GM23248 (cell line): ENCODE data around the gene OR4K1. TPM values are rescaled to one million over a fixed set of nuclear protein-coding genes. Genes with fewer than 3 reads are reported as not detected.
"Not testable (repeated sequence)": the region's sequence is repeated elsewhere in the genome, so short reads cannot be mapped to it uniquely, and the experiment has no call there.

ENCODE experiments used
- DNase-seq: peaks from one replicate; pipeline ENCODE4 v3.0.0-alpha.2; 2015
- H2AFZ ChIP-seq: fragments of 200-600 bp; sonication (generic); 2 replicates; pipeline ENCODE4 v1.6.1; 2016; ENCODE audit warnings: antibody characterized with exemption
- H3F3A ChIP-seq: fragments of 200-600 bp; sonication (generic); 2 replicates; pipeline ENCODE4 v1.6.1; 2016; ENCODE audit warnings: mild to moderate bottlenecking, antibody characterized with exemption, mixed run types; ENCODE audit not compliant: insufficient read depth
- H3K27ac ChIP-seq: fragments of 200-600 bp; sonication (generic); 2 replicates; pipeline ENCODE4 v1.5.1; 2016; ENCODE audit warnings: mild to moderate bottlenecking
- H3K27me3 ChIP-seq: fragments of 200-600 bp; sonication (generic); replicated peaks from 2 replicates; pipeline ENCODE4 v1.6.1; 2016; ENCODE audit warnings: mild to moderate bottlenecking; ENCODE audit not compliant: insufficient read depth
- H3K36me3 ChIP-seq: fragments of 200-600 bp; sonication (generic); 2 replicates; pipeline ENCODE4 v1.6.1; 2016; ENCODE audit warnings: low read depth, mild to moderate bottlenecking
- H3K4me1 ChIP-seq: fragments of 200-600 bp; sonication (generic); 2 replicates; pipeline ENCODE4 v1.6.1; 2016; ENCODE audit warnings: mild to moderate bottlenecking; ENCODE audit not compliant: insufficient read depth
- H3K4me2 ChIP-seq: fragments of 200-600 bp; sonication (generic); one replicate; pipeline ENCODE4 v1.6.1; 2016; ENCODE audit warnings: mild to moderate bottlenecking; ENCODE audit not compliant: unreplicated experiment
- H3K4me3 ChIP-seq: fragments of 200-600 bp; sonication (generic); 2 replicates; pipeline ENCODE4 v1.5.1; 2016; ENCODE audit warnings: mild to moderate bottlenecking
- H3K79me2 ChIP-seq: fragments of 200-600 bp; sonication (generic); 2 replicates; pipeline ENCODE4 v1.6.1; 2016; ENCODE audit warnings: mild to moderate bottlenecking; ENCODE audit not compliant: insufficient read depth
- H3K9ac ChIP-seq: fragments of 200-600 bp; sonication (generic); 2 replicates; pipeline ENCODE4 v1.6.1; 2016; ENCODE audit warnings: mild to moderate bottlenecking
- H3K9me2 ChIP-seq: fragments of 200-600 bp; sonication (generic); 2 replicates; pipeline ENCODE4 v1.6.1; 2016; ENCODE audit warnings: mixed run types, mild to moderate bottlenecking, moderate library complexity; ENCODE audit not compliant: insufficient read depth
- H3K9me3 ChIP-seq: fragments of 200-600 bp; sonication (generic); one replicate; pipeline ENCODE4 v1.6.1; 2017; ENCODE audit warnings: low read depth
- H4K20me1 ChIP-seq: fragments of 200-600 bp; sonication (generic); 2 replicates; pipeline ENCODE4 v1.6.0; 2016; ENCODE audit not compliant: insufficient read depth
- EZH2 ChIP-seq: fragments of 200-600 bp; sonication (generic); IDR thresholded peaks from 2 replicates; pipeline ENCODE4 v1.6.1; 2018; ENCODE audit warnings: antibody characterized with exemption, mild to moderate bottlenecking; ENCODE audit not compliant: insufficient read depth, poor library complexity, severe bottlenecking
- EZH2phosphoT487 ChIP-seq: fragments of 200-600 bp; sonication (generic); IDR thresholded peaks from 2 replicates; pipeline ENCODE4 v1.6.1; 2018; ENCODE audit warnings: antibody characterized with exemption, moderate library complexity, mild to moderate bottlenecking, low read depth; ENCODE audit not compliant: insufficient read depth
- WGBS, 2 experiments: methylation state at CpG; one replicate each; pipeline ENCODE4 v1.1.6; 2015 to 2017; ENCODE audit warnings: low lambda C conversion rate in 2 of 2, low coverage in 1 of 2; ENCODE audit errors: missing lambda C conversion rate in 2 of 2; 5-methylcytosine and 5-hydroxymethylcytosine counted together
- in situ Hi-C: fragments of 300-500 bp; cut with MboI; formaldehyde crosslinking; loops from 2 replicates; pipeline ENCODE4 v1.15.0; 2020
- polyA plus RNA-seq: library from polyadenylated mRNA; unstranded; fragments of >200 nt; fragmentation: Nextera tagmentation; extraction: Ambion mirVana; gene quantifications from 2 replicates; pipeline ENCODE4 v1.2.1, GENCODE V29; 2016
- total RNA-seq: library from RNA; depleted of rRNA; stranded (reverse); fragments of >200 nt; shearing (Covaris generic); gene quantifications from 2 replicates; pipeline ENCODE4 v1.2.3, GENCODE V29; 2014

OR4K1 gene
- total and polyA plus RNA-seq, 2 experiments from 2014 or later = not detected

DNA sequence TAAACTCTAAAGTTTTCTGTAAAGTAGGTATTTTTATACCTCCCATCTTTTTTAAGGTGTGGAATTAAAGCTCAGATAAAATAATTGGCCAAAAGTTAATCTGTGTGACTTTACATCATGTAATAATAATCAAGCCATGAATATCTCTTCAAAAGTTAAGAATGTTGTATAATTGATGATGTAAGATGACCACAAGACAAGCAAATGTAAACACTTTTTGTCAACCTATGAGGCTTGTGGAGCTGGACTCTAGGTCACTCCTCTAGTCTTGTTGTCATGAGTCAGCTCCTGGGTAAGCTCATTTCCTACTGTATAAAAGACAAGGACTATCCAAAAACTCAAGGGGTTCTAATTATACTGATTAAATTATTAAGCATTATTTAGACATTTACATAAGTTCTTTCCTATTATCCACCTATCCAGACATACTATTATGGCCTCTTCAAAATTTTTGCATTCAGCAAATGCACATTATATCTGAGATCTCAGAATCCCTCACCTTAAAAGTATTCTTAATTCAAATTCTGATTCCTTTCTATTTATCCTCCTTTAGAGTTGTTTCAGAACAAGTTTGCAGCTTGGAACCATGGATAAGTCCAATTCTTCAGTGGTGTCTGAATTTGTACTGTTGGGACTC lies 10.6 kb upstream of the OR4K1 start, which contains the start of gene OR4K5:
Gene OR4K5, plus strand, starts transcription at position 587 of the 637 bp plus-strand sequence. Its CDS starts 0 bp downstream, at position 587.
- Histone ChIP-seq H3K27me3 (no peaks in the 10 kb centered on the region), H3K79me2 (no peaks in the 10 kb centered on the region), H2AFZ (no peak within 1 kb of the TSS), H3F3A (no peaks in the 10 kb centered on the region), H3K4me1 (no peaks in the 10 kb centered on the region), H3K9ac (no peak within 1 kb of the TSS), H3K9me2 (no peaks in the 10 kb centered on the region), H3K4me3 (no peak within 1 kb of the TSS), H3K4me2 (no peak within 1 kb of the TSS), H3K27ac (no peak within 1 kb of the TSS), H4K20me1 (no peaks in the 10 kb centered on the region), H3K36me3 (no peaks in the 10 kb centered on the region), H3K9me3 (no peaks in the 10 kb centered on the region)
- in situ Hi-C loops = no loop called here
- DNase-seq = no peak
- TF ChIP-seq EZH2 (no peak), EZH2phosphoT487 (no peak)

DNA sequence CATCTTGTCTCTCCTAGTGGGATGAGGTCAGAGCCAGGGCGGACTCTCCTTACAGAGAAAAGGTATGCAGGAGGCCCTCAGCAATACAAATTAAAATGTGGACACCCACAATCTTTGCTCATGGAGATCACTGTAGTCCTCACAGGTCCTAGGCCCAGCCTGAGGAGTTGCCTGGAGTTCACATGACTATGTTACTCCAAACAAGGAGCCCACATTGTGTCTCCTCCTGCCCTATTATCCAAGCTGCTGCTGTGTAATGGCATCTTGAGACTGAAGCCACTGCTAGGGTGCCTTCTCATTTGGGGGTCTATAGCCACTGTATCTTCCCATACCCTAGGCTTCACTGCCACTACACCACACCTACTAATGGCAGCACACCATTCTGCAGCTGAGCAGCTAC lies 11.0 kb downstream of the OR4K1 start:
- in situ Hi-C loops = no loop called here
- Histone ChIP-seq H3K4me3 (no peak overlapping the region), H3K9me3 (no peaks in the 10 kb centered on the region), H3K9me2 (no peaks in the 10 kb centered on the region), H4K20me1 (no peaks in the 10 kb centered on the region), H3K36me3 (no peaks in the 10 kb centered on the region), H3K4me1 (no peaks in the 10 kb centered on the region), H3K27me3 (no peaks in the 10 kb centered on the region), H3K4me2 (no peak overlapping the region), H3K79me2 (no peaks in the 10 kb centered on the region), H3K27ac (no peak overlapping the region), H3F3A (no peaks in the 10 kb centered on the region), H2AFZ (no peak overlapping the region), H3K9ac (no peak overlapping the region)
- WGBS, 2 experiments = 10% methylated on average over 1 of the region's 1 CpG
- no peak for DNase-seq
- TF ChIP-seq EZH2 = no peak
- TF ChIP-seq EZH2phosphoT487 = no peak

DNA sequence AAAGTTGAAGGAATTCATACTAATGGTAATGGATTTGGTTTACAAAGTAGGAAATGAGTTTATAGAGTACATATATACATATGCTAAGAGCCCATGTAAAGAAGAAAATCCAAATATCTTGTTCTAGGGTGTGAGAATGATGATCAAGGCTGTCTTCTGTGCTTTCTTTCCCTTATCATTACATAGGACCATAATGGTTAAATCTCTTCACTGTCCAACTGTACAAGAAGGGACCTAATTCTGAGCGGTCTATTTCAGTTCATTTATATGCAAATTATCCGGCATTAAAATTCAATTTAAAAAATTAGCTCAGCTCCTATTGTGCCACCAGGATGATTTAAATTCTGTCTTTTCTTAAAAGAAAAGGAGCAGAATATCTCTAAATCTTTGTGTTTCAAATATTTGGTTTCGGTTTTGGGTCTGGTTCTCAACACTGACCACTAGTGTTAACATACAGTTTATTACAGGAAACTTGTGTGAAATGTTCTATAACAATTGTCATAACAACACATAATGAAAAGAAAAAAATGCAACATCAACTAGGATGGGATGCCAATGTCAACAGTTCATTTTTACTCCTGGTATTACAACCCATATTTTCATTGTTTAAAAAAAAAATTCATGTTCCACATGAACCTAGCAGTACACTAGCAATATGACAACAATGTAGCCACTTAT lies 16.8 kb downstream of the OR4K1 start:
- Histone ChIP-seq H3K36me3 (no peaks in the 10 kb centered on the region), H3K9me3 (no peaks in the 10 kb centered on the region), H4K20me1 (no peaks in the 10 kb centered on the region), H3K79me2 (no peaks in the 10 kb centered on the region), H3K4me3 (no peak overlapping the region; the same call in 1 of the 2 replicates), H3K27me3 (no peaks in the 10 kb centered on the region), H3K9me2 (no peaks in the 10 kb centered on the region), H3F3A (no peaks in the 10 kb centered on the region), H3K4me2 (no peak overlapping the region), H3K9ac (no peak overlapping the region), H3K4me1 (no peaks in the 10 kb centered on the region), H3K27ac (no peak overlapping the region), H2AFZ (0 out of 2 replicates have a peak overlapping the region, but pooled peaks have one; percentile 3)
- in situ Hi-C loops = no loop called here
- peak; percentile 12 for DNase-seq
- 35 to 38% methylated on average over 3 of the region's 3 CpGs for WGBS, 2 experiments
- no peak for TF ChIP-seq EZH2
- no peak for TF ChIP-seq EZH2phosphoT487

DNA sequence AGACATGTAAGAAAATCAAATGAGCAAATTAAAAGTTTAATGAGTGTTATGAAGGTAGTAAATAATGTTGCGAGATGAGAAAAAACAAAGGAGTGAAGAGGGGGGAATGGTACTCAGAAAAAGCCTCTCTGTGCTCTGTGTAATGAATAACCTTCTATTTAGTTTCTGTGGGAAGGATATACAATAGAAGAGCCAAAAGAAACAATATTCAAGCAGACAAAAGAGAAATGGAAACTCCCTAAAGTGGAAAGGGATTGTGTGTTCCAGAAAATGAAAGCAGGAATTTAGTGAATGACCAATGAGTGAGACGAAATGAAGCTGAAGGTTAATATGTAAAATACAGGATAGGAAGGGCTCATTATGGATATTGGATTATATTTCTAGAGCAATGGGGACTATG lies 18.5 kb downstream of the OR4K1 start:
- no peaks in the 10 kb centered on the region for H3K9me3 ChIP-seq
- H3K27me3 ChIP-seq = no peaks in the 10 kb centered on the region
- WGBS, 2 experiments = 19% methylated on average over 2 of the region's 2 CpGs
- H2AFZ ChIP-seq = no peak overlapping the region
- no peaks in the 10 kb centered on the region for H3K79me2 ChIP-seq
- H3K9ac ChIP-seq = no peak overlapping the region
- no peak overlapping the region for H3K4me3 ChIP-seq
- no peaks in the 10 kb centered on the region for H3F3A ChIP-seq
- DNase-seq = no peak
- H3K36me3 ChIP-seq = no peaks in the 10 kb centered on the region
- H3K4me1 ChIP-seq = no peaks in the 10 kb centered on the region
- H4K20me1 ChIP-seq = no peaks in the 10 kb centered on the region
- H3K4me2 ChIP-seq = no peak overlapping the region
- H3K9me2 ChIP-seq = no peaks in the 10 kb centered on the region
- no peak overlapping the region for H3K27ac ChIP-seq
- in situ Hi-C loops = no loop called here
- TF ChIP-seq EZH2 = no peak
- TF ChIP-seq EZH2phosphoT487 = no peak

DNA sequence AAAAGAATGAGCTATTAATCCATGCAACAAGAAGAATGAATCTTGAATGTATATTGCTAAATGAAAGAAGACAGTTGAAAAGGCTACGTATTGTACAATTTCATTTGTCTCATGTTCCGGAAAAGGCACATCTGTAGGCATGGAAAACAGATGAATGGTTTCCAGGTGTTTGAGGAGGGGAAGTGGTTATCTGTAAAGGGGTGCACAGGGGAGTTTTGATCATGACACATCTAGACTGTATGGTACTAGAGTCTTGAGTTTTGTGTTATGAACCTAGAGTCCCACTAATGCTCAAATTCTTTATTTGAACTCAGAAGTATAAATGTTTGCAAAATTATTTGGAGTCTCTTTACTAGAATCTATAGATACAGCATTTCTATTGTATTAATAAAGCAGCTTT lies 39.0 kb downstream of the OR4K1 start:
- H3K4me3 ChIP-seq, in situ Hi-C loops, H3K9ac ChIP-seq, H3K4me2 ChIP-seq, H3K79me2 ChIP-seq, DNase-seq, H3K27ac ChIP-seq, H3K36me3 ChIP-seq, H3K27me3 ChIP-seq, H4K20me1 ChIP-seq, H3K9me3 ChIP-seq, H3F3A ChIP-seq, H2AFZ ChIP-seq, H3K9me2 ChIP-seq, H3K4me1 ChIP-seq: not testable (repeated sequence)
- WGBS, 2 experiments = 32 to 38% methylated on average over 2 of the region's 2 CpGs
